GM23248 (cell line): ENCODE results near the gene CFTR.

Experiments
- EZH2 ChIP-seq: fragments of 200-600 bp; sonication (generic); IDR thresholded peaks from 2 replicates; pipeline ENCODE4 v1.6.1; 2018; ENCODE audit warnings: antibody characterized with exemption, mild to moderate bottlenecking; ENCODE audit not compliant: insufficient read depth, poor library complexity, severe bottlenecking
- EZH2phosphoT487 ChIP-seq: fragments of 200-600 bp; sonication (generic); IDR thresholded peaks from 2 replicates; pipeline ENCODE4 v1.6.1; 2018; ENCODE audit warnings: antibody characterized with exemption, moderate library complexity, mild to moderate bottlenecking, low read depth; ENCODE audit not compliant: insufficient read depth

DNA sequence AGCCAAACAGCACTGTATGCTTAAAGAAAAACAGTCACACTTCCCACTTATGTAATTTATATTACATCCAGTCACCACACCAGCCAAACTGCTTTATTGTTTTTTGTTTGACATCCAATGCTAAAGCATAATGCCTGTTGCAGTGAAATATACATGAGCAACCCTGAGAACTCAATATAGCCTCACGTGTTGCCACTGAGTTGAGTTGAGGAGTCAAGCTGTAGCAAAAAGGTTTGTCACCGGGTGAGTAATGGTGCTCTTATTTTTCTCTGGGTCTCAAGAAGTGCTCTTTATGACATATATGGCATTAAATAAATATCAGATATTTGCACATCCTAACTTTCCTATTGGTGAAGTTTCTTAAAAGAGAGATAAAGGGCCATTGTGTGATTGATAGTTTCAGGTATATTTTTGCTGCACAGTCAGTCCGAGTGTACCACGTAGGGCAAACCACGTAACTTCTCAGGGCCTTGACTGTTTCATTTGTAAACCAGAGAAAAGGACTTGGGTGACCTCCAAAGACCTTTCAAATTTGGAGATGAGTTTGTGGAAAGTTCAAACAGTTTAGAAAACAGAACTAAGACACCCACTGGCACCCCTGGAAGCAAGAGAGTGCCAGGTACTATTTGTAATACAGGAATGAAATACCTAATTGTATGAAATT lies 168.5 kb downstream of the CFTR start:
- TF ChIP-seq EZH2phosphoT487 (no peak), EZH2 (no peak)
